Nephron (organoid): ENCODE measurements around the gene ZNF470.

Experiments used
- H3K27ac Mint-ChIP-seq, 3 experiments: 2 replicates each; pipeline ENCODE4 v1.8.0; 2020; ENCODE audit warnings: mixed read lengths in 3 of 3, mild to moderate bottlenecking in 2 of 3, moderate library complexity in 1 of 3
- H3K27me3 Mint-ChIP-seq: 2 replicates; pipeline ENCODE4 v1.8.0; 2021; ENCODE audit warnings: low read depth, mild to moderate bottlenecking, moderate library complexity, mixed read lengths
- H3K36me3 Mint-ChIP-seq: 2 replicates; pipeline ENCODE4 v1.8.0; 2020; ENCODE audit warnings: low read depth, mixed read lengths
- H3K4me1 Mint-ChIP-seq: 2 replicates; pipeline ENCODE4 v1.8.0; 2020; ENCODE audit warnings: mixed read lengths
- H3K4me3 Mint-ChIP-seq, 3 experiments: 2 replicates each; pipeline ENCODE4 v1.8.0; 2020; ENCODE audit warnings: mild to moderate bottlenecking in 3 of 3, mixed read lengths in 3 of 3, moderate library complexity in 2 of 3
- H3K9me3 Mint-ChIP-seq: 2 replicates; pipeline ENCODE4 v1.8.0; 2020; ENCODE audit warnings: mixed read lengths
- CTCF ChIP-seq, 3 experiments: fragments of 200-600 bp; sonication (generic); IDR thresholded peaks; one replicate each; pipeline ENCODE4 v1.5.0; 2021; ENCODE audit warnings: antibody characterized with exemption in 3 of 3; ENCODE audit not compliant: unreplicated experiment in 3 of 3

ZNF470 gene

GRCh38 chr19:56567274-56568120 lies at the start of gene ZNF470:
ZNF470 (plus strand) TSS chr19:56567468; CDS start chr19:56570312, 2,844 bp downstream.
- peaks cover 72% of the 10 kb centered on the region for H3K9me3 Mint-ChIP-seq
- H3K36me3 Mint-ChIP-seq = peaks cover 83% of the 10 kb centered on the region
- TF ChIP-seq CTCF (IDR thresholded peaks at IDR 0.05; ENCODE audit: unreplicated experiment in 3 of 3) = no peak
- H3K4me1 Mint-ChIP-seq = peaks cover 7% of the 10 kb centered on the region
- H3K27ac Mint-ChIP-seq = peak within 1 kb of the TSS; percentile 82 to 96 (median 93)
- H3K27me3 Mint-ChIP-seq = peaks cover 10% of the 10 kb centered on the region
- H3K4me3 Mint-ChIP-seq = peak within 1 kb of the TSS; percentile 98 to 99 (median 98)

DNA sequence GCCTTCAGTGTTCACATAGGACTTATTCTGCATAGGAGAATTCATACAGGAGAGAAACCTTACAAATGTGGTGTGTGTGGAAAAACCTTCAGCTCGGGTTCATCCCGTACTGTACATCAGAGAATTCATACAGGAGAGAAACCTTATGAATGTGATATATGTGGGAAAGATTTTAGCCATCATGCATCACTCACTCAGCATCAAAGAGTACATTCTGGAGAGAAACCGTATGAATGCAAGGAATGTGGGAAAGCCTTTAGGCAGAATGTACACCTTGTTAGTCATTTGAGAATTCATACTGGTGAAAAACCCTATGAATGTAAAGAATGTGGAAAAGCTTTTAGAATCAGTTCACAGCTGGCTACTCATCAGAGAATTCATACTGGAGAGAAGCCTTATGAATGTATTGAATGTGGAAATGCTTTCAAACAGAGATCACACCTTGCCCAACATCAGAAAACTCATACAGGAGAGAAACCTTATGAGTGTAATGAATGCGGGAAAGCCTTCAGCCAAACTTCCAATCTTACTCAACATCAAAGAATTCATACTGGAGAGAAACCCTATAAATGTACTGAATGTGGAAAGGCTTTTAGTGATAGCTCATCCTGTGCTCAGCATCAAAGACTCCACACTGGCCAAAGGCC lies 41.9 kb upstream of the ZNF470 start:
- TF ChIP-seq CTCF (IDR thresholded peaks at IDR 0.05; ENCODE audit: unreplicated experiment in 3 of 3) = no peak
- Mint-ChIP-seq H3K27ac (no peak overlapping the region), H3K27me3 (no peaks in the 10 kb centered on the region), H3K36me3 (peaks cover 12% of the 10 kb centered on the region), H3K4me3 (no peak overlapping the region), H3K9me3 (peaks cover 69% of the 10 kb centered on the region), H3K4me1 (no peaks in the 10 kb centered on the region)

DNA sequence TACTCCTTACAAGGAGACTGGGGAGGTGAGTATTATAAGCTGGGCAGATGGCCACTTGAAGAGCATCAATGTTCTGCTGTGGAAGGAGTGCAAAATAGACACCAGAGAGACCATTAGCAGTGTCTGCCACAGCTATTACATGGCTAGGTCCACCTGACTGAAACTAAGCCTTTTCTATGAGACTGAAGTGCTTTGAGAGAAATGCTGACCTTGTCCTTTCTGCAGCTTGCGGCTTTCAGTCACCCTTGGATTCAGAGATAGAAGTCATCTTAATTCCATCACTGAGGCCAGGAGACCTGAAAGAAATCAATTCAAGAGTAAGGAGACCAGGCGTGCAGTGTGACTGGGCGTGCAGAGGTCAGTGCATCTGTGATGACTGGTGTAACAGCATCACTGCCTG lies 29.8 kb upstream of the ZNF470 start:
- no peak for TF ChIP-seq CTCF (IDR thresholded peaks at IDR 0.05; ENCODE audit: unreplicated experiment in 3 of 3)
- Mint-ChIP-seq H3K27me3 (no peaks in the 10 kb centered on the region), H3K36me3 (peaks cover 40% of the 10 kb centered on the region), H3K4me1 (no peaks in the 10 kb centered on the region), H3K9me3 (peaks cover 70% of the 10 kb centered on the region), H3K4me3 (peak overlapping the region; percentile 89 to 93 (median 91)), H3K27ac (peak overlapping the region; percentile 93 to 97 (median 96))

GRCh38 chr19:56538254-56538760 lies 29.0 kb upstream of the ZNF470 start:
- no peaks in the 10 kb centered on the region for H3K4me1 Mint-ChIP-seq
- no peak for TF ChIP-seq CTCF (IDR thresholded peaks at IDR 0.05; ENCODE audit: unreplicated experiment in 3 of 3)
- no peaks in the 10 kb centered on the region for H3K27me3 Mint-ChIP-seq
- peaks cover 48% of the 10 kb centered on the region for H3K36me3 Mint-ChIP-seq
- peaks cover 66% of the 10 kb centered on the region for H3K9me3 Mint-ChIP-seq
- H3K27ac Mint-ChIP-seq = peak overlapping the region; percentile 93 to 97 (median 96)
- peak overlapping the region; percentile 89 to 93 (median 91) for H3K4me3 Mint-ChIP-seq

DNA sequence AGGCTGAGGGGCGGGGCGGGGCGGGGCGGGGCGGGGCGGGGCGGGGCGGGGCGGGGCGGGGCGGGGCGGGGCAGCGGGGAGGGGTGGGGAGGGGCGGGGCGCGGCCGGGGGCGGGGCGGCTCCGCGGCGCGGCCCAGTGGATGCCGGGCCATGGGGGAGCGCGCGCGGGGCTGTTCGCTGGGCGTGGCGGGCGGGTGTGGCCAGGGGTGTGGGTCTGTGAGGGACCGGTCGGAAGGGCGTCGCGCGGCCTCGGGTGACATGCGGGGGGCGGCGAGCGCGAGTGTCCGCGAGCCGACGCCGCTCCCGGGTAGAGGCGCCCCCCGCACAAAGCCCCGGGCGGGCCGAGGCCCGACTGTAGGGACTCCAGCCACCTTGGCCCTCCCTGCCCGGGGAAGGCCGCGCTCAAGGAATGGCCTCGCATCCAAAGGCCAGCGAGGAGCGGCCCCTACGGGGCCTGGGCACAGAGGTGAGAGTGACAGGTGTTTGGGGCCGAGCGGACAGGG lies 28.5 kb upstream of the ZNF470 start, which contains the start of gene ZFP28:
TSS of gene ZFP28 (plus strand) at position 188 of the 503 bp plus-strand sequence. CDS start at position 259, 71 bp downstream.
- peak within 1 kb of the TSS; percentile 91 to 93 (median 92) for H3K4me3 Mint-ChIP-seq
- peak within 1 kb of the TSS; percentile 93 to 97 (median 96) for H3K27ac Mint-ChIP-seq
- peaks cover 53% of the 10 kb centered on the region for H3K36me3 Mint-ChIP-seq
- peaks cover 67% of the 10 kb centered on the region for H3K9me3 Mint-ChIP-seq
- H3K4me1 Mint-ChIP-seq = no peaks in the 10 kb centered on the region
- no peaks in the 10 kb centered on the region for H3K27me3 Mint-ChIP-seq
- TF ChIP-seq CTCF (IDR thresholded peaks at IDR 0.05; ENCODE audit: unreplicated experiment in 3 of 3) = no peak
